Keratinocyte (primary cell): ENCODE data around the gene PDCD7. TPM values are rescaled to one million over a fixed set of nuclear protein-coding genes. Genes with fewer than 3 reads are reported as not detected.

Experiments
- DNase-seq: peaks from one replicate; pipeline ENCODE4 v3.0.0-alpha.2; 2011; ENCODE audit warnings: low read depth, missing footprints, low spot score
- FAIRE-seq: peaks from 2 replicates; lab custom pipeline; 2011; peaks lifted over from hg19 to GRCh38; lab: Jason Lieb, UNC
- H2AFZ ChIP-seq: 2 replicates; pipeline ENCODE4 v1.6.0; 2012; ENCODE audit warnings: low read length, control low read depth, inconsistent platforms; ENCODE audit not compliant: control insufficient read depth
- H3K27ac ChIP-seq: 2 replicates; pipeline ENCODE4 v1.5.1; 2011; ENCODE audit warnings: low read length; ENCODE audit not compliant: control insufficient read depth, insufficient read depth
- H3K27me3 ChIP-seq: 3 replicates; pipeline ENCODE4 v1.6.0; 2011; ENCODE audit warnings: low read length; ENCODE audit not compliant: control insufficient read depth, insufficient read depth; ENCODE audit errors: extremely low read depth
- H3K36me3 ChIP-seq, 2 experiments: 2 replicates in 1 of 2; 3 replicates in 1 of 2; pipeline ENCODE4 v1.5.1; 2011; ENCODE audit warnings: low read length in 2 of 2, mild to moderate bottlenecking in 1 of 2; ENCODE audit not compliant: control insufficient read depth in 2 of 2, insufficient read depth in 2 of 2; ENCODE audit errors: extremely low read depth in 1 of 2
- H3K4me1 ChIP-seq: 3 replicates; pipeline ENCODE4 v1.5.1; 2011; ENCODE audit warnings: low read length; ENCODE audit not compliant: control insufficient read depth, insufficient read depth; ENCODE audit errors: extremely low read depth
- H3K4me2 ChIP-seq: 3 replicates; pipeline ENCODE4 v1.6.0; 2011; ENCODE audit warnings: low read depth, low read length; ENCODE audit not compliant: control insufficient read depth, insufficient read depth; ENCODE audit errors: extremely low read depth
- H3K4me3 ChIP-seq, 3 experiments: fragments of 200-600 bp in 1 of 3; sonication (generic) in 1 of 3; 2 replicates in 2 of 3; 3 replicates in 1 of 3; pipeline ENCODE4 v1.5.1; 2011 to 2016; ENCODE audit warnings: low read length in 3 of 3, mild to moderate bottlenecking in 3 of 3, control low read depth in 2 of 3, inconsistent platforms in 1 of 3, low read depth in 1 of 3, mixed read lengths in 1 of 3, mixed run types in 1 of 3, moderate library complexity in 1 of 3; ENCODE audit not compliant: control insufficient read depth in 2 of 3, insufficient read depth in 2 of 3; ENCODE audit errors: extremely low read depth in 1 of 3
- H3K79me2 ChIP-seq: 2 replicates; pipeline ENCODE4 v1.6.0; 2012; ENCODE audit warnings: low read length; ENCODE audit not compliant: control insufficient read depth, insufficient read depth
- H3K9ac ChIP-seq: 3 replicates; pipeline ENCODE4 v1.6.0; 2011; ENCODE audit warnings: low read length; ENCODE audit not compliant: control insufficient read depth, insufficient read depth; ENCODE audit errors: extremely low read depth
- H3K9me1 ChIP-seq: 3 replicates; pipeline ENCODE4 v1.6.0; 2011; ENCODE audit warnings: low read length; ENCODE audit not compliant: control insufficient read depth, insufficient read depth; ENCODE audit errors: extremely low read depth
- H3K9me3 ChIP-seq: 2 replicates; pipeline ENCODE4 v1.5.1; 2012; ENCODE audit warnings: low read depth, low read length; ENCODE audit not compliant: control insufficient read depth
- H4K20me1 ChIP-seq: 3 replicates; pipeline ENCODE4 v1.6.0; 2011; ENCODE audit warnings: low read length; ENCODE audit not compliant: control insufficient read depth, insufficient read depth; ENCODE audit errors: extremely low read depth
- CTCF ChIP-seq, 3 experiments: IDR thresholded peaks in 1 of 3; conservative IDR thresholded peaks in 1 of 3; optimal IDR thresholded peaks in 1 of 3; 2 replicates in 2 of 3; 3 replicates in 1 of 3; pipeline versions ENCODE3 to v1.5.1; 2011; ENCODE audit warnings: low read length in 3 of 3, mild to moderate bottlenecking in 3 of 3, moderate library complexity in 2 of 3, control low read depth in 1 of 3, inconsistent platforms in 1 of 3; ENCODE audit not compliant: insufficient read depth in 2 of 3; ENCODE audit errors: extremely low read depth in 1 of 3
- EZH2 ChIP-seq: IDR thresholded peaks from one replicate; pipeline ENCODE4 v1.6.1; 2012; ENCODE audit warnings: inconsistent platforms, mild to moderate bottlenecking, low read length, moderate library complexity
- dilution Hi-C: fragments of 300-500 bp; cut with MboI; formaldehyde crosslinking; loops from one replicate; pipeline ENCODE4 v1.7.0; 2020; ENCODE audit warnings: low sequenced_read_pairs; ENCODE audit not compliant: extremely low pct_ligation_motif_present
- polyA plus RNA-seq, 5 experiments: library from polyadenylated mRNA; depleted of rRNA in 3 of 5; stranded (reverse) in 3 of 5; stranded (forward) in 1 of 5; unstranded in 1 of 5; fragments of >200 nt; gene quantifications; 1 replicate in 1 of 5; 2 replicates in 3 of 5; 3 replicates in 1 of 5; pipeline versions ENCODE4 v1.2.1 to v1.2.3, GENCODE V29; 2011 to 2012; ENCODE audit warnings: missing spikeins in 2 of 5, low read depth in 1 of 5, low replicate concordance in 1 of 5

PDCD7 gene
- polyA plus RNA-seq, 1 donor (not counting 4 experiments of a cell fraction or from before 2014, with no cell fraction given): 17.2 TPM

- Histone ChIP-seq H4K20me1 (peaks cover 3% of the 10 kb centered on the region), H3K79me2 (no peaks in the 10 kb centered on the region), H2AFZ (no peak overlapping the region), H3K36me3 (no peaks in the 10 kb centered on the region), H3K27me3 (peaks cover 12% of the 10 kb centered on the region), H3K4me3 (no peak overlapping the region), H3K4me1 (peaks cover 4% of the 10 kb centered on the region), H3K27ac (no peak overlapping the region), H3K9me1 (no peaks in the 10 kb centered on the region), H3K9me3 (no peaks in the 10 kb centered on the region), H3K9ac (no peak overlapping the region), H3K4me2 (no peak overlapping the region)
- dilution Hi-C loops: no loop called here
- DNase-seq (no peak), FAIRE-seq (no peak)
- TF ChIP-seq EZH2 (no peak), CTCF (optimal IDR thresholded peaks at IDR 0.05 in 1 of 3, IDR thresholded peaks at IDR 0.05 in 1 of 3, conservative IDR thresholded peaks at IDR 0.05 in 1 of 3; ENCODE audit: extremely low read depth in 1 of 3, insufficient read depth in 2 of 3, low read length in 3 of 3) (no peak)
These were observed 48.3 kb downstream of the PDCD7 start for GRCh38 chr15:65085207-65085753.

GRCh38 chr15:65084500-65085206 is 49.0 kb downstream of the PDCD7 start:
- DNase-seq: no peak
- Histone ChIP-seq H3K27me3 (peaks cover 12% of the 10 kb centered on the region), H3K9me3 (no peaks in the 10 kb centered on the region), H2AFZ (no peak overlapping the region), H4K20me1 (peaks cover 3% of the 10 kb centered on the region), H3K9ac (no peak overlapping the region), H3K27ac (no peak overlapping the region), H3K9me1 (no peaks in the 10 kb centered on the region), H3K79me2 (no peaks in the 10 kb centered on the region), H3K36me3 (no peaks in the 10 kb centered on the region), H3K4me1 (peaks cover 4% of the 10 kb centered on the region), H3K4me2 (no peak overlapping the region), H3K4me3 (no peak overlapping the region)
- no peak for FAIRE-seq
- TF ChIP-seq CTCF (optimal IDR thresholded peaks at IDR 0.05 in 1 of 3, IDR thresholded peaks at IDR 0.05 in 1 of 3, conservative IDR thresholded peaks at IDR 0.05 in 1 of 3; ENCODE audit: extremely low read depth in 1 of 3, insufficient read depth in 2 of 3, low read length in 3 of 3) (no peak), EZH2 (no peak)
- dilution Hi-C loops: no loop called here
